ENCODE results near the gene KIF5A.

The KIF5A gene

GRCh38 chr12:57527184-57527583, 22.7 kb upstream of the KIF5A start:
- no peaks in the 10 kb centered on the region for H3K9me3 ChIP-seq (ENCODE audit: control extremely low read depth in 1 of 5, control insufficient read depth in 4 of 5, insufficient read depth in 2 of 5, low read depth in 1 of 5, low read length in 4 of 5)
- no peaks in the 10 kb centered on the region for H3K27me3 ChIP-seq (replicated peaks in 2 of 5; ENCODE audit: control insufficient read depth in 4 of 5, insufficient read depth in 5 of 5, low read length in 4 of 5)
- no peak for DNase-seq
- H3K36me3 ChIP-seq (ENCODE audit: control insufficient read depth in 4 of 4, insufficient read depth in 4 of 4, low read length in 3 of 4): peaks cover 23 to 76% (median 60%) of the 10 kb centered on the region in 4 experiments
- no CpG with 5 or more reads among the region's 5 CpGs for WGBS (ENCODE audit: insufficient coverage)
- H3K4me1 ChIP-seq (ENCODE audit: control extremely low read depth in 1 of 4, control insufficient read depth in 4 of 4, insufficient read depth in 4 of 4, low read length in 3 of 4): peaks cover 6 to 22% (median 20%) of the 10 kb centered on the region in 4 experiments
- ChIA-PET CTCF (interaction anchor here (0.5 to 1.8 kb wide), 9 partner anchors 9 to 782 kb away, joined by 3 to 7 read pairs (median 4); partner anchors contain the start of gene DCTN2), POLR2A (interaction anchor here (0.6 kb wide), 2 partner anchors 20 to 130 kb away, joined by 4 to 6 read pairs; no protein-coding TSS in a partner anchor)
- no peak overlapping the region for H3K27ac ChIP-seq (ENCODE audit: insufficient read depth in 1 of 2, low read depth in 1 of 2, low read length in 2 of 2, poor library complexity in 1 of 2, severe bottlenecking in 2 of 2)
- no peak overlapping the region for H3K4me3 ChIP-seq (ENCODE audit: control insufficient read depth in 1 of 7, extremely low read depth in 1 of 7, insufficient read depth in 4 of 7, low read depth in 2 of 7, low read length in 6 of 7)

DNA sequence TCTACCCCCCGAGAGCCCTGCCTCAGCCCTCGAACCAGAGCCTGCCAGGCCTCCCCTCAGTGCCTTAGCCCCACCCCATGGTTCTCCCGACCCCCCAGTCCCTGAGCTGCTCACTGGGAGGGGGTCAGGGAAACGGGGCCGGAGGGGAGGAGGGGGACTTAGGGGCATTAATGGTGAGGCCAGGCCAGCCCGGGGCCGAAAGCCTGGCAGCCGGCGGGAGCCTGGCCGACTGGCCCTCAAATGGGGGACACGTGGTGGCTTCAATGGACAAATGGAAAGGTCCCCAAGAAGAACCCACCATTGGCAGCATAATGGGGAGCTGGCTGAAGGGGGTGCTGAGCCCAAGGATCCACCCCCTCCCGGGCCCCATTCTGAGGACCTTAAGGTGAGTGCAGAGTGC, 21.7 kb upstream of the KIF5A start:
- no peaks in the 10 kb centered on the region for H3K9me3 ChIP-seq (ENCODE audit: control extremely low read depth in 1 of 5, control insufficient read depth in 4 of 5, insufficient read depth in 2 of 5, low read depth in 1 of 5, low read length in 4 of 5)
- peaks cover 6 to 18% (median 17%) of the 10 kb centered on the region in 4 experiments for H3K4me1 ChIP-seq (ENCODE audit: control extremely low read depth in 1 of 4, control insufficient read depth in 4 of 4, insufficient read depth in 4 of 4, low read length in 3 of 4)
- peaks cover 24 to 86% (median 70%) of the 10 kb centered on the region in 4 experiments for H3K36me3 ChIP-seq (ENCODE audit: control insufficient read depth in 4 of 4, insufficient read depth in 4 of 4, low read length in 3 of 4)
- H3K27ac ChIP-seq (ENCODE audit: insufficient read depth in 1 of 2, low read depth in 1 of 2, low read length in 2 of 2, poor library complexity in 1 of 2, severe bottlenecking in 2 of 2): no peak overlapping the region
- ChIA-PET CTCF (interaction anchor here (0.7 to 1.6 kb wide), 3 partner anchors 12 to 94 kb away, joined by 3 to 6 read pairs (median 5); no protein-coding TSS in a partner anchor), POLR2A (no interaction called here)
- WGBS (ENCODE audit: insufficient coverage): 91% methylated on average over 5 of the region's 12 CpGs
- no peak for DNase-seq
- H3K27me3 ChIP-seq (replicated peaks in 2 of 5; ENCODE audit: control insufficient read depth in 4 of 5, insufficient read depth in 5 of 5, low read length in 4 of 5): no peaks in the 10 kb centered on the region
- no peak overlapping the region for H3K4me3 ChIP-seq (ENCODE audit: control insufficient read depth in 1 of 7, extremely low read depth in 1 of 7, insufficient read depth in 4 of 7, low read depth in 2 of 7, low read length in 6 of 7)

- Histone ChIP-seq H3K4me1 (ENCODE audit: control extremely low read depth in 1 of 4, control insufficient read depth in 4 of 4, insufficient read depth in 4 of 4, low read length in 3 of 4) (peaks cover 0 to 10% (median 9%) of the 10 kb centered on the region in 4 experiments), H3K36me3 (ENCODE audit: control insufficient read depth in 4 of 4, insufficient read depth in 4 of 4, low read length in 3 of 4) (peaks cover 26 to 91% (median 73%) of the 10 kb centered on the region in 4 experiments), H3K4me3 (ENCODE audit: control insufficient read depth in 1 of 7, extremely low read depth in 1 of 7, insufficient read depth in 4 of 7, low read depth in 2 of 7, low read length in 6 of 7) (no peak overlapping the region), H3K27me3 (replicated peaks in 2 of 5; ENCODE audit: control insufficient read depth in 4 of 5, insufficient read depth in 5 of 5, low read length in 4 of 5) (no peaks in the 10 kb centered on the region), H3K27ac (ENCODE audit: insufficient read depth in 1 of 2, low read depth in 1 of 2, low read length in 2 of 2, poor library complexity in 1 of 2, severe bottlenecking in 2 of 2) (no peak overlapping the region), H3K9me3 (ENCODE audit: control extremely low read depth in 1 of 5, control insufficient read depth in 4 of 5, insufficient read depth in 2 of 5, low read depth in 1 of 5, low read length in 4 of 5) (no peaks in the 10 kb centered on the region)
- POLR2A ChIA-PET: no interaction called here
- CTCF ChIA-PET: interaction anchor here (1.5 to 1.6 kb wide), 2 partner anchors 10 to 70 kb away, joined by 3 to 6 read pairs; no protein-coding TSS in a partner anchor
- no peak for DNase-seq
- no CpG with 5 or more reads among the region's 10 CpGs for WGBS (ENCODE audit: insufficient coverage)
Measured at GRCh38 chr12:57528831-57529555, 20.9 kb upstream of the KIF5A start.

DNA sequence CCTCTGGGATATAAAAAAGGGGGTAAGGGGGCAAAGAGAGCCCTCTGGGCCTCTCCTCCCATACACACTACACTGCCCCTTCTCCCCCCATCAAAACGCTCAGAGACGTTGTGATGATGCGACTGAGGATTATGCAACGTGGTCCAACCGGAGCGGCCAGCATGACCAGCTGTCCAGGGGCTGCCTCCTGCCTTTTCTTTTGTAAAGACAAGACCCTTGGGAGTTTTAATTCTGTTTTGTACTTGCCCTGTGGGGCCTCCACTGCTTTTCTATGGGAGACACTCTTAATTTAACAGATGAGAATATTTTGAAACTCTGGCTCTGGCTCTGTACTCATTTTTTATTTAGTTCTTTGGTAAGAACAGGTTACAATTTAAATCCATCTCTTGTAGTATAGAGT, 20.0 kb upstream of the KIF5A start:
- peaks cover 0 to 4% (median under 1%) of the 10 kb centered on the region in 4 experiments for H3K4me1 ChIP-seq (ENCODE audit: control extremely low read depth in 1 of 4, control insufficient read depth in 4 of 4, insufficient read depth in 4 of 4, low read length in 3 of 4)
- H3K9me3 ChIP-seq (ENCODE audit: control extremely low read depth in 1 of 5, control insufficient read depth in 4 of 5, insufficient read depth in 2 of 5, low read depth in 1 of 5, low read length in 4 of 5): no peaks in the 10 kb centered on the region
- peak overlapping the region in 1 of 2 experiments; percentile 28 for H3K27ac ChIP-seq (ENCODE audit: insufficient read depth in 1 of 2, low read depth in 1 of 2, low read length in 2 of 2, poor library complexity in 1 of 2, severe bottlenecking in 2 of 2)
- H3K4me3 ChIP-seq (ENCODE audit: control insufficient read depth in 1 of 7, extremely low read depth in 1 of 7, insufficient read depth in 4 of 7, low read depth in 2 of 7, low read length in 6 of 7): no peak overlapping the region
- POLR2A ChIA-PET: interaction anchor here (0.7 to 0.9 kb wide), 3 partner anchors 9 to 11 kb away, joined by 3 read pairs; partner anchors contain the start of gene DDIT3
- H3K36me3 ChIP-seq (ENCODE audit: control insufficient read depth in 4 of 4, insufficient read depth in 4 of 4, low read length in 3 of 4): peaks cover 20 to 91% (median 73%) of the 10 kb centered on the region in 4 experiments
- DNase-seq: no peak
- 96% methylated on average over 4 of the region's 6 CpGs for WGBS (ENCODE audit: insufficient coverage)
- no peaks in the 10 kb centered on the region for H3K27me3 ChIP-seq (replicated peaks in 2 of 5; ENCODE audit: control insufficient read depth in 4 of 5, insufficient read depth in 5 of 5, low read length in 4 of 5)
- CTCF ChIA-PET: interaction anchor here (1.2 to 2.1 kb wide), 6 partner anchors 9 to 53 kb away, joined by 3 to 11 read pairs (median 4); partner anchors contain the start of genes DCTN2 and DDIT3

GRCh38 chr12:57530396-57531142, 19.3 kb upstream of the KIF5A start:
- Histone ChIP-seq H3K36me3 (ENCODE audit: control insufficient read depth in 4 of 4, insufficient read depth in 4 of 4, low read length in 3 of 4) (peaks cover 20 to 93% (median 74%) of the 10 kb centered on the region in 4 experiments), H3K4me3 (ENCODE audit: control insufficient read depth in 1 of 7, extremely low read depth in 1 of 7, insufficient read depth in 4 of 7, low read depth in 2 of 7, low read length in 6 of 7) (no peak overlapping the region), H3K9me3 (ENCODE audit: control extremely low read depth in 1 of 5, control insufficient read depth in 4 of 5, insufficient read depth in 2 of 5, low read depth in 1 of 5, low read length in 4 of 5) (no peaks in the 10 kb centered on the region), H3K27me3 (replicated peaks in 2 of 5; ENCODE audit: control insufficient read depth in 4 of 5, insufficient read depth in 5 of 5, low read length in 4 of 5) (no peaks in the 10 kb centered on the region), H3K4me1 (ENCODE audit: control extremely low read depth in 1 of 4, control insufficient read depth in 4 of 4, insufficient read depth in 4 of 4, low read length in 3 of 4) (peaks cover 0 to 2% (median 0%) of the 10 kb centered on the region in 4 experiments), H3K27ac (ENCODE audit: insufficient read depth in 1 of 2, low read depth in 1 of 2, low read length in 2 of 2, poor library complexity in 1 of 2, severe bottlenecking in 2 of 2) (peak overlapping the region in 1 of 2 experiments; percentile 28)
- DNase-seq: no peak
- POLR2A ChIA-PET: interaction anchor here (0.7 to 0.9 kb wide), 3 partner anchors 9 to 12 kb away, joined by 3 read pairs; partner anchors contain the start of gene DDIT3
- 100% methylated on average over 3 of the region's 5 CpGs for WGBS (ENCODE audit: insufficient coverage)
- CTCF ChIA-PET: interaction anchor here (1.2 to 2.1 kb wide), 7 partner anchors 9 to 92 kb away, joined by 3 to 11 read pairs (median 4); partner anchors contain the start of genes DCTN2 and DDIT3

DNA sequence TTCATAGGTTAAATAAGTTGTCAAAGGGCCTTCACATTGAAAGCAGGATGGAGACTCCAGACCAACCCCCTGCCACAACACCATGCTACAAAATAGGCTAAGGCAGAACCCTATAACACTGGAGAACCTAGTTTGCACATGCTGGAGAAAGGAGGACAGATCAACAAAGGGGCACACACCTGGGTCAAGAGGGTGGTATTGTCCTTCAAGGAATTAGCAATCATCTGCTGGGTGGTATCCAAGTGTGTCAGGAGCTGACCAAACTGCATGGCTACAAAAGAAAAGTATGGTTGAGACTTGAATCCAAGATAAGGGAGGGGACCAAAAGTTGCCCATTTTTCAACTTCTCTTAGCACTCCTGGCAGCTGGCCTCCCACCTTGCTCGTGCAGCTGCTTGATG, 18.0 kb upstream of the KIF5A start:
- Histone ChIP-seq H3K4me1 (ENCODE audit: control extremely low read depth in 1 of 4, control insufficient read depth in 4 of 4, insufficient read depth in 4 of 4, low read length in 3 of 4) (no peaks in the 10 kb centered on the region), H3K27ac (ENCODE audit: insufficient read depth in 1 of 2, low read depth in 1 of 2, low read length in 2 of 2, poor library complexity in 1 of 2, severe bottlenecking in 2 of 2) (no peak overlapping the region), H3K9me3 (ENCODE audit: control extremely low read depth in 1 of 5, control insufficient read depth in 4 of 5, insufficient read depth in 2 of 5, low read depth in 1 of 5, low read length in 4 of 5) (no peaks in the 10 kb centered on the region), H3K36me3 (ENCODE audit: control insufficient read depth in 4 of 4, insufficient read depth in 4 of 4, low read length in 3 of 4) (peaks cover 20 to 91% (median 69%) of the 10 kb centered on the region in 4 experiments), H3K4me3 (ENCODE audit: control insufficient read depth in 1 of 7, extremely low read depth in 1 of 7, insufficient read depth in 4 of 7, low read depth in 2 of 7, low read length in 6 of 7) (no peak overlapping the region), H3K27me3 (replicated peaks in 2 of 5; ENCODE audit: control insufficient read depth in 4 of 5, insufficient read depth in 5 of 5, low read length in 4 of 5) (no peaks in the 10 kb centered on the region)
- ChIA-PET POLR2A (interaction anchor here (1.1 to 2.2 kb wide), 3 partner anchors 8 to 12 kb away, joined by 3 to 13 read pairs (median 3); partner anchors contain the start of gene DDIT3), CTCF (interaction anchor here (0.6 to 3.8 kb wide), 6 partner anchors 8 to 90 kb away, joined by 4 to 14 read pairs (median 4); partner anchors contain the start of gene DCTN2)
- no peak for DNase-seq
- WGBS (ENCODE audit: insufficient coverage): 92% methylated on average over 1 of the region's 1 CpG

All from common myeloid progenitor, CD34-positive (primary cell).